ENCODE results near the gene NGRN. TPM values are rescaled to one million over a fixed set of nuclear protein-coding genes. Genes with fewer than 3 reads are reported as not detected.
A peak's percentile ranks its signal among the peaks of the same experiment; 100 is the strongest.

Gene NGRN
- total RNA-seq, 1 donor from 2014 or later, result 156 TPM

GRCh38 chr15:90234096-90234988, 31.1 kb upstream of the NGRN start, which contains the start of gene GDPGP1:
TSS of gene GDPGP1 (plus strand) at chr15:90234209. CDS start at chr15:90240909, 6,700 bp downstream.
- Mint-ChIP-seq H3K4me1 (ENCODE audit: low read depth, unreplicated experiment) (peaks cover 3% of the 10 kb centered on the region), H3K27ac (ENCODE audit: unreplicated experiment) (no peak within 1 kb of the TSS)

GRCh38 chr15:90239371-90239770, 26.1 kb upstream of the NGRN start:
- TF ChIP-seq CTCF (IDR thresholded peaks at IDR 0.05; ENCODE audit: partially characterized antibody, unreplicated experiment), result no peak
- H3K9me3 Mint-ChIP-seq (ENCODE audit: unreplicated experiment), result peaks cover 2% of the 10 kb centered on the region

More at GRCh38 chr15:90234096-90234988, 31.1 kb upstream of the NGRN start, which contains the start of gene GDPGP1:
- H3K4me3 Mint-ChIP-seq (ENCODE audit: unreplicated experiment), result peak within 1 kb of the TSS; percentile 85
- peaks cover 7% of the 10 kb centered on the region for H3K9me3 Mint-ChIP-seq (ENCODE audit: unreplicated experiment)
- peaks cover 9% of the 10 kb centered on the region for H3K27me3 Mint-ChIP-seq (ENCODE audit: unreplicated experiment)
- DNase-seq, result no peak
- peaks cover 8% of the 10 kb centered on the region for H3K36me3 Mint-ChIP-seq (ENCODE audit: unreplicated experiment)
- no peak for TF ChIP-seq CTCF (IDR thresholded peaks at IDR 0.05; ENCODE audit: partially characterized antibody, unreplicated experiment)

GRCh38 chr15:90240856-90241255, 24.6 kb upstream of the NGRN start:
- H3K9me3 Mint-ChIP-seq (ENCODE audit: unreplicated experiment), result no peaks in the 10 kb centered on the region

More at GRCh38 chr15:90239371-90239770, 26.1 kb upstream of the NGRN start:
- Mint-ChIP-seq H3K4me3 (ENCODE audit: unreplicated experiment) (no peak overlapping the region), H3K27ac (ENCODE audit: unreplicated experiment) (no peak overlapping the region), H3K4me1 (ENCODE audit: low read depth, unreplicated experiment) (peaks cover 3% of the 10 kb centered on the region), H3K36me3 (ENCODE audit: unreplicated experiment) (peaks cover 6% of the 10 kb centered on the region), H3K27me3 (ENCODE audit: unreplicated experiment) (peaks cover 10% of the 10 kb centered on the region)
- DNase-seq, result no peak

GRCh38 chr15:90241343-90242192, 23.9 kb upstream of the NGRN start:
- Mint-ChIP-seq H3K36me3 (ENCODE audit: unreplicated experiment) (no peaks in the 10 kb centered on the region), H3K27ac (ENCODE audit: unreplicated experiment) (no peak overlapping the region), H3K4me1 (ENCODE audit: low read depth, unreplicated experiment) (no peaks in the 10 kb centered on the region), H3K4me3 (ENCODE audit: unreplicated experiment) (no peak overlapping the region), H3K27me3 (ENCODE audit: unreplicated experiment) (peaks cover 2% of the 10 kb centered on the region), H3K9me3 (ENCODE audit: unreplicated experiment) (no peaks in the 10 kb centered on the region)
- TF ChIP-seq CTCF (IDR thresholded peaks at IDR 0.05; ENCODE audit: partially characterized antibody, unreplicated experiment), result no peak
- DNase-seq, result no peak

More at GRCh38 chr15:90240856-90241255, 24.6 kb upstream of the NGRN start:
- Mint-ChIP-seq H3K27ac (ENCODE audit: unreplicated experiment) (no peak overlapping the region), H3K36me3 (ENCODE audit: unreplicated experiment) (no peaks in the 10 kb centered on the region), H3K4me1 (ENCODE audit: low read depth, unreplicated experiment) (no peaks in the 10 kb centered on the region), H3K4me3 (ENCODE audit: unreplicated experiment) (no peak overlapping the region), H3K27me3 (ENCODE audit: unreplicated experiment) (peaks cover 5% of the 10 kb centered on the region)
- DNase-seq, result no peak
- no peak for TF ChIP-seq CTCF (IDR thresholded peaks at IDR 0.05; ENCODE audit: partially characterized antibody, unreplicated experiment)

All from glutamatergic neuron (in vitro differentiated cells).